HCEC 1CT (cell line): Measurements from ENCODE around the gene TMEM117.
"Not testable (repeated sequence)": the region's sequence is repeated elsewhere in the genome, so short reads cannot be mapped to it uniquely, and the experiment has no call there.

Experiments
- DNase-seq: peaks from one replicate; pipeline ENCODE4 v3.0.0-alpha.2; 2017

Gene TMEM117

GRCh38 chr12:44317651-44318126 lies 481.8 kb downstream of the TMEM117 start:
- peak; percentile 31 for DNase-seq

DNA sequence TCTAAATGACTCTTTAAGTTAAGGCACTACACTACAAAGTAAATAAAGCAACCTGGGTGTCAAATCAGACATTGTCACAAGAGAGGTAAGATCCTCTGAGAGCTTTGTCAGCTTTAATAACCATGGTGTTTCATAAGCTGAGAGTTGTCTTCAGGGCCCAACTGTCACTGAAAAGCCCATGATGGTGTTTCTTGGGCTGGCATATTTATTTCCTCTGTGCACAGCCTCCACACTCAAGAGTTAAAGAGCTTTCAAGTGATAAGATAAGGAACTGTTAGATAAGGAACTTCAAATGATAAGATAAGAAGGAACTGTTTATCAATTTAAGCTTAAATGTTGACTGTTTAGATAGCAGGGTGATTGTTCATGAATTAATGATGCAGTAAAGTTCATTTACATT lies 495.4 kb downstream of the TMEM117 start:
- no peak for DNase-seq

GRCh38 chr12:44334347-44334746 lies 498.5 kb downstream of the TMEM117 start:
- no peak for DNase-seq

GRCh38 chr12:44335030-44335429 lies 499.1 kb downstream of the TMEM117 start:
- no peak for DNase-seq

DNA sequence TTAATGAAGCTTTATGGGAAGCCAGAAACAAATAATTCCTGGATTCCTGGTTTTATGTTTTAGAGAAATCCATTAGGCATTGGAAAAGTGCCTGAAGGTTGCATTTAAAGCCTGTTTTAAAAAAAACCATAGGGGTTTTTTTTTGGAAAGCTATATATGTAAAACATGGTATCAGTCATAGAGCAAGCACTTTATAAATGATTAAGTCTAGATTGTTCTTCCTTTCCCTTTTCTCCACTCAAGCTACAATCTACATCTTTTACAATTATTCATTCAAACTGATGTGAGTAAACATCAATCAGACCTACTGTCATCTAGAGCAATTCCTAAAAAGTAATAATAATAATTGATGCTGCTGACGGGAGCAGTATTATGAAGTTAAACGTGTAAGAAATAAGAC lies 500.7 kb downstream of the TMEM117 start:
- DNase-seq = no peak

DNA sequence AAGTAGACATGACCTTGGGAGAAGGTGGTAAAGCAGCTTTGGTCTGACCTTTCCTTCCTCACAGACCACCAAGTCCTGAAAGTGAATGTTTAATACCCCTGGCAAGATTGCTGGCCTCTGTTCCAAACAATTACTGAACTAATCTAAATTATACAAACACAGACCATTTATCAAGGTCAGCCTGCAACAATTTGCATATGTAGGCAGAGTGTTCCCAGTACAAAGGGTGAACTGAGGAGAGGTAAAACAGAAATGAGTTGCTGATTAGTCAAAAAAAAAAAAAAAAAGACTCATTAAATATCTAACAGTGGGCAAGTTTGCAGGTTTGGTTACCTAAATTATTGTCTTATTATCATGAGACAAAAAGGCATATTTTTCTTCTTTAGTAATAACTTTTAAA lies 506.5 kb downstream of the TMEM117 start:
- DNase-seq = no peak

GRCh38 chr12:44347145-44347544 lies 511.3 kb downstream of the TMEM117 start:
- no peak for DNase-seq

- no peak for DNase-seq
These were observed 521.6 kb downstream of the TMEM117 start for GRCh38 chr12:44357494-44357893.

GRCh38 chr12:44358636-44359035 lies 522.8 kb downstream of the TMEM117 start:
- DNase-seq = no peak

DNA sequence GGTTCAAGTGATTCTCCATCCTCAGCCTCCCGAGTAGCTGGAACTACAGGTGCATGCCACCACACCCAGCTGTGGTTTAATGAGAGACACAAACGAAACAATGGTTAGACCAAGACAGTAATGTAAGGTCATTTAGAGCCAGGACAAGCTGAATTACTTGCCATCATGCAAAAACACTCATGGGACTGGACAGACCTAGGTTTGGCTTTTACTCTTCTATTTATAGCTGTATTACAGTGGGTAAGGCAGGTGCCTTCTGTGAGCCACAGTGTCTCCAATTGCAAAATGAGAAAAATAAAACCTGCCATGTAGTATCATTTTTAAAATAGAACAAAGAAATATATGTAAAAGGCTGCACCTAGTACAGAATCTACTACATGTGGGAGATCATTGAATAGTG lies 527.1 kb downstream of the TMEM117 start:
- DNase-seq = no peak

DNA sequence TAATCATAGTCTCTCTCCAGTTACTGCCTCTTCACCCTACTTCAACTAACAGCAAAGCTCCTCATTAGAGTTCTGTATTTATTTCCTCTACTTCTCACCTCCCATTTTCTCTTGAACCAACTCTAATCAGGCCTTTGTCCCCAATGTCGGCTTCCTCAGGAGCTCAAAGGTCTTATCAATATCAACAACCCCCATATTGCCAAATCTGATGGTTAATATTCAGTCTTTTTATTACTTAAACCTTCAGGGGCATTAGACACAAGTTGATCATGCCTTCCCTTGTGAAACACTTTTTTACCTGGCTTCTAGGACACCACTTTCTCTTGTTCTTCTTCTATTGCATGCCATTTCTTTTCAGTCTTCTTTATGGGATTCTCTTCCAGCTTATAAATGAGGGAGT lies 531.3 kb downstream of the TMEM117 start:
- no peak for DNase-seq

GRCh38 chr12:44367916-44368315 lies 532.0 kb downstream of the TMEM117 start:
- DNase-seq = no peak

DNA sequence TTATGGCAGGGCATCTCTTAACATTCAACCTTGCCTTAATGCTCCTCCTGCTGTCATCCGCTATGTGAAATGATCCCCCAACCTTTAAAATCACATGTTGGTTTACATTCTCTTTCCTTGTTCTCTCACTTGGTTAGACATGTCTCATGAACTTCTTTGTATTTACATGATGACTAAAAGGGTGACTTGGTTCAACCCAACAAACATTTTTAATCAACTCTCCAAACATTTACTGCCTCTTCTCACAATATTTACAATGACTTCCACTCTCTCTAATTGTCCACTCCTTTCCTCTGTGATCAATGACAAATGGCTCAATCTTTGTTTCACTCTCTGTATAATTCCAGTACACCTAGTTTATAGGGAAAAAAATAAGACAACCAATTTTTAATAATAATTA lies 534.1 kb downstream of the TMEM117 start:
- no peak for DNase-seq

GRCh38 chr12:44370982-44371381 lies 535.1 kb downstream of the TMEM117 start:
- no peak for DNase-seq

GRCh38 chr12:44372259-44372658 lies 536.4 kb downstream of the TMEM117 start:
- peak; percentile 73 for DNase-seq

DNA sequence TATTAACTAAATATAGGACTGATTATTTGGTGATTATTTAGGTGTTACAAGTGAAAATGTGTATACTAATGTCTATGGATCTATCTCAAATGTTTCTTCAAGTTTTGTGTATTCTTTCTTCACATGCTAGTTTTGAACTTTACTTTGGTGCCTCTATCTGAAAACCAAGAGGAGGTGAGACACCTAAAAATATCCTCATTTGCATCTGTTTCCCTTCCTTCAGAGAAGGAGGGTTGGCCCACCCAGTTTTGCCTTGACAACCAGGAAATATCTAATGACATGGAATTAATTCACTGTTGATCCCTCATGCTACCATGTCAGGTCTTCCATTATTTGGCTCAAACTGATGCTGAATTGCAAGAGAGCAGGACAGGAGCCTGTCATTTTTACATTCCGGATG lies 539.8 kb downstream of the TMEM117 start:
- DNase-seq = no peak

GRCh38 chr12:44377443-44378187 lies 541.7 kb downstream of the TMEM117 start:
- no peak for DNase-seq

GRCh38 chr12:44379113-44379512 lies 543.2 kb downstream of the TMEM117 start:
- not testable (repeated sequence) for DNase-seq

GRCh38 chr12:44379831-44380230 lies 544.0 kb downstream of the TMEM117 start:
- no peak for DNase-seq

GRCh38 chr12:44380861-44381260 lies 545.0 kb downstream of the TMEM117 start:
- DNase-seq = no peak

- no peak for DNase-seq
These were observed 545.5 kb downstream of the TMEM117 start for GRCh38 chr12:44381341-44381740.

GRCh38 chr12:44384136-44384535 lies 548.3 kb downstream of the TMEM117 start:
- no peak for DNase-seq

- no peak for DNase-seq
These were observed 550.1 kb downstream of the TMEM117 start for GRCh38 chr12:44385964-44386363.

- no peak for DNase-seq
These were observed 551.7 kb downstream of the TMEM117 start for GRCh38 chr12:44387581-44387980.

GRCh38 chr12:44389038-44389437 lies 553.2 kb downstream of the TMEM117 start:
- no peak for DNase-seq
